Bronchial epithelial cell (primary cell): ENCODE results near the gene NR2F2. TPM values are rescaled to one million over a fixed set of nuclear protein-coding genes. Genes with fewer than 3 reads are reported as not detected.

Experiments
- DNase-seq: peaks from one replicate; pipeline ENCODE4 v3.0.0-alpha.2; 2010; ENCODE audit warnings: low read depth
- FAIRE-seq: peaks from 2 replicates; lab custom pipeline; 2011; peaks lifted over from hg19 to GRCh38; lab: Jason Lieb, UNC
- H3K27me3 ChIP-seq: 2 replicates; pipeline ENCODE4 v1.5.1; 2011; ENCODE audit warnings: low read length; ENCODE audit not compliant: control insufficient read depth, insufficient read depth
- H3K36me3 ChIP-seq: 2 replicates; pipeline ENCODE4 v1.5.1; 2011; ENCODE audit warnings: low read length; ENCODE audit not compliant: control insufficient read depth, insufficient read depth
- H3K4me3 ChIP-seq: 2 replicates; pipeline ENCODE4 v1.5.1; 2011; ENCODE audit warnings: mild to moderate bottlenecking, low read depth, low read length, control low read depth
- CTCF ChIP-seq: IDR thresholded peaks from 2 replicates; pipeline ENCODE4 v1.5.1; 2011; ENCODE audit warnings: mild to moderate bottlenecking, moderate library complexity, low read length, control low read depth, inconsistent platforms; ENCODE audit not compliant: insufficient read depth, severe bottlenecking
- total RNA-seq: library from RNA; depleted of rRNA; stranded (reverse); fragments of >200 nt; gene quantifications from 2 replicates; pipeline ENCODE4 v1.2.1, GENCODE V29; 2014

The NR2F2 gene
- total RNA-seq, 1 donor from 2014 or later, result 1.6 TPM

- no peak for DNase-seq
- no peak overlapping the region for H3K4me3 ChIP-seq
- TF ChIP-seq CTCF, result no peak
- H3K27me3 ChIP-seq, result no peaks in the 10 kb centered on the region
- no peak for FAIRE-seq
- peaks cover 8% of the 10 kb centered on the region for H3K36me3 ChIP-seq
These were observed 7.7 kb downstream of the NR2F2 start for GRCh38 chr15:96338074-96338765.

GRCh38 chr15:96338766-96339618, 8.5 kb downstream of the NR2F2 start:
- DNase-seq, result no peak
- Histone ChIP-seq H3K4me3 (peak overlapping the region; percentile 54), H3K27me3 (no peaks in the 10 kb centered on the region), H3K36me3 (peaks cover 10% of the 10 kb centered on the region)
- no peak for TF ChIP-seq CTCF
- no peak for FAIRE-seq

GRCh38 chr15:96339619-96340347, 9.3 kb downstream of the NR2F2 start:
- Histone ChIP-seq H3K36me3 (peaks cover 3% of the 10 kb centered on the region), H3K4me3 (peak overlapping the region; percentile 54), H3K27me3 (no peaks in the 10 kb centered on the region)
- FAIRE-seq, result no peak
- TF ChIP-seq CTCF, result no peak
- DNase-seq, result no peak

GRCh38 chr15:96340348-96340597, 9.8 kb downstream of the NR2F2 start:
- Histone ChIP-seq H3K4me3 (peak overlapping the region; percentile 54), H3K27me3 (no peaks in the 10 kb centered on the region), H3K36me3 (peaks cover 3% of the 10 kb centered on the region)
- no peak for TF ChIP-seq CTCF
- FAIRE-seq, result no peak
- no peak for DNase-seq

DNA sequence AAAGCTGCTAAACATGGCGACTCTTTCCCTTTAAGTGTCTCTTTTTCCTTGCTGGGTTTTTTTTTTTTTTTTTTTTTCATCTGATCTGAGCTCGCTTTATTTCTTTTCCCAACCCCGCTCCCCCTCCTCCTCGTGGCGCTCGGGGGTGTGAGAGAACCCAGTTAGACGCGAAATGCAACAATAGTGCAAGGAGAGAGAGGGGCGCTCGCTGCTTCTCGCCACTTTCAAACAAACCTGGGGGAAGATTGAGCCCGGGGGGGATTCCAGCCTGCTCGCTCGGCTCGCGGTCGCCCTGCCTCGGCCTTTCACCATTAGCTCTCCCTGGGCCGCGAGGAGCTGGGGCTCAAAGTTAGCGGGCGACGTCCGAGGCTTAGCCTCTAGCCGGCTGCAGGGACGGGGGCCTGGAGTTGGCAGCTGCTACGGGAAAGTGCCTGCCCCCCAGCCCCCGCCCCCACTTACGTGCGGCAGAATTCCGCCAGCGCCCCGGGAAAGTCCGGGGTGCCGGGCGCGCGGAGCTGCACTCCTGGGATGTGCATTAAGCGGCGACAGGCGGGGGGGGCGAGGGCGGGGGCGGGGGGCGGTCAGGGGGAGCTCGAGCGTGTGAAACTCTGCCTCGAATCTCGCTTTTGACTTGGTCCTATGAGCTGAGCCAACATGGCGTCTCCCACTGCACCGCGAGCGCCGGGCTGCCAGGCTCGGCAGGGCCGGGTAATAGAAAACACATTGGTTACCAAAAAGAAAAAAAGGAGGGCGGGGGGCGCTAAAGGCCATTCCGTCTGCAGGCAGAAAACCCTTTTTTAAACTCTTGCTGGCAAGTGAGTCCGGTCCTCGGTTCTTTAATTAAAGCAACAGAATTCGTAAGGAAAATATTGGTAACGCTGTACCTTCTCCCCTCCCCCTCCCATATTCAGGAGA, 10.4 kb downstream of the NR2F2 start:
- peaks cover 3% of the 10 kb centered on the region for H3K36me3 ChIP-seq
- no peak for DNase-seq
- H3K4me3 ChIP-seq, result peak overlapping the region; percentile 54
- peak; percentile 0 for TF ChIP-seq CTCF
- no peaks in the 10 kb centered on the region for H3K27me3 ChIP-seq
- no peak for FAIRE-seq
